LHCN-M2 (cell line): ENCODE data around the gene ORC6. TPM values are rescaled to one million over a fixed set of nuclear protein-coding genes. Genes with fewer than 3 reads are reported as not detected.

Source experiments
- DNase-seq: peaks from one replicate; pipeline ENCODE4 v3.0.0-alpha.2; 2012; ENCODE audit warnings: low read depth
- total RNA-seq: library from RNA; depleted of rRNA; stranded (reverse); fragments of >200 nt; gene quantifications from 2 replicates; pipeline ENCODE4 v1.2.3, GENCODE V29; 2014; rRNA removed

The ORC6 gene
- total RNA-seq, 1 experiment from 2014 or later, result 42.4 TPM

- DNase-seq, result no peak
These were observed 42.5 kb downstream of the ORC6 start for GRCh38 chr16:46731691-46732555.

- DNase-seq, result no peak
These were observed 43.1 kb downstream of the ORC6 start for GRCh38 chr16:46732561-46732960.

DNA sequence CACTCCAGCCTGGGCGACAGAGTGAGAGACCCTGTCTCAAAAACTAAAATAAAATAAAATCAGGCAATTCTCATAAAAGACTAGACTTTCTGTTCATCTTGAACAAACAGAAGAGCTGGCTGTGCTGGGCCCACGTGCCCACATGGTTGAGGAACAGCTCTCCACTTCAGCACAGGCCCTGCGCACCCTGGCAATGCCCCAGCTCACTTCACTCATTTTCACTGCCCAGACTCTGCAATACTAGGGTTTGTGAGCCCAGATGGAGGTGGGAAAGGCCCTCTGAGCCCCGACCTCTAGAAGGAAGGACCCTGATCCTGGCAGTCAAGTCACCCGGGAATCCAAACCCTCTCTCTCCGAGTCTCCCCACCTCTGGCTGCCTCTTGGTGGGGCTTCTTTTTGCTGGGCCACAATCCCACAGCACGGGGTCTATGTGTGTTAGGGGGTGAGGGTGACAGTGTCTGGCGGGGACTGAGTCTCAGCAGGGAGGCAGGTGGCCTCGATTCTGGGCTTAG lies 43.9 kb downstream of the ORC6 start:
- DNase-seq, result no peak

DNA sequence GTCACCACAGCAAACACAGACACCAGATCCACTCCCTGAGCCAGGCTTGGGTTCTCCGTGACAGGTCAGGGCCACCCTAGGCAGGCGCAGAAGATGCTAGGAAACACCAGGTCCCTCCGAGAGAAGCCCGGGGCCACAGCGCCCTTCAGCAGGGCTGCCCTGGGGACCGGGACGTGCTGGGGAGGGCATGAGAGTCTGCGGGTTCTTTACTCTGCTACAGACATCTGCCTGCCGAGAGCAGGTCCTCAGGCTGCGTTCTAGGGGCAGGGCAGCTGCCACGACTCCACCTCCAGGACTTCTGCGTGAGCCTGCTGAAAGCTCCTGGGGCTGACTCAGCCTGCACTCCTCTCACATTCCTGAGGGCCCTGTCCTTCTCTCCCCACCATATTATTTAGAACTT lies 47.2 kb downstream of the ORC6 start:
- no peak for DNase-seq

- DNase-seq, result no peak
These were observed 48.3 kb downstream of the ORC6 start for GRCh38 chr16:46737621-46738214.

DNA sequence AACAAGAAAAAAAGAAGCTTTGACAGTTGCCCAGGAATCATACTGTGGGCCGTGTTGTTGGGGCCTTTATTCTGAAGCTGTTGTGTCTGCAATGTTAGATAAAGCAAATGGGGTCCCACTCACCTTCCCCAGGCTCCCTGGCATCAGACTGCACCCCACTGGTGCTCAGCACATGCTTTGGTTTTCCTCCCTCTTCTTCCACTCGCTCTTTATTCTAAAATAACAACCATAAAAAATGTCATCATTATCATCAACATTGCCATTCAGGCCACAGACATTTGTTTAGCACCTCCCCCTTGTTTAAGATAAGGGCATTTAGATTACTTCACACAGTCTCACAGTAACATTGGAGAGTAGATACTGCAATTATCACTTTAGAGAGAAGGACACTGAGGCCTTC lies 50.5 kb downstream of the ORC6 start:
- no peak for DNase-seq

GRCh38 chr16:46743232-46743719 lies 53.8 kb downstream of the ORC6 start:
- DNase-seq, result peak; percentile 45

GRCh38 chr16:46745617-46746016 lies 56.2 kb downstream of the ORC6 start:
- DNase-seq, result no peak

DNA sequence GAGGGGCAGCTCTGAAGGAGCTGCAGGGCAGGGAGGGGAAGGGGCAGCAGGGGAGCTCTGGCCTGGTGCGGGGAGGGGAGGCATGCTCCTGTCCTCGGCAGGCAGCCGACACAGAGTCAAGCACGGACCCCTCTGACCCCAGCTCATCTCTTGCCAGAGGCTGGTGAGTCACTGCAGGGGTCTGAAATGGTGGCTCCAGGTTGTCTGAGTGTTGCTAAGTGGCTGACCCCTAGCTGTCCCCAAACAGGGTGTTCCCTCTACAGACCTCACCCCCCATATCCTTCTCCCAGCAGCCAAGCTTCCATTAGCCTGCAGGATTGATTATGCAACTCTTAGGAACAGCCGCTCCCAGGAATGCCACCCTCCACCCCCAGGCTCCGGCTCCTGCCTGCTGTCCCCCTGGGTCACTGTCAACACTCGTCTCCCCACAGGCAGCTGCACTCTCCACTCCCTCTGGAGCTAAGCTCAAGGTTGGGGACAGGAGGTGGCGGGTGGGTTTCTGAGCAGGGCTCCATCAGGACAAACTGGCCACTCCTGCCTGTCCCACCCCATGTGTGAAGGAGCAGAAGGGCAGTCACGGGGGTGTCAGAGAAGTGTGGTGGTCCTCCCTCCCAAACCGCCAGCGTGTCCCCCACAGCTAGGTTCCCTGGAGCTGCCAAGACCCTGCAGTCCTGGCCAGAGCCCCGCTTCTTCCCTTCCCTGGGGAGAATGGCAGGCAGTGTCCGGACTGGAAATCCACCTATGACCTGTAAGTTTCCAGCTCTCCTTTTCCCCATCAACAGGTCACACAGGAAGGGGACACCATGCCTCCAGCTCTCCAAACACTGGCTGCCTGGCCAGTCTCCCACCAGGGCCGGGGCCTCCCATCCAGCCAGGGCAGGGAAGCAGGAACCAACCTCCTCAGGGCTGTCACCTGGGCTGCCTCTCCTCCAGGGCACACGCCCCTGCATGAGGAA lies 57.6 kb downstream of the ORC6 start:
- peak; percentile 11 for DNase-seq

Other genes with a start within 250 kb of the ORC6 start
- gene SHCBP1, start 68.3 kb upstream of the ORC6 start, total RNA-seq, result 59.4 and 67.0 TPM in 2 replicates
- gene VPS35, start 481 bp upstream of the ORC6 start, total RNA-seq, result 158 and 170 TPM in 2 replicates
- gene MYLK3, start 58.7 kb downstream of the ORC6 start, total RNA-seq, result 0.06 TPM in 1 of 2 replicates, not detected in the other
- gene C16orf87, start 141.5 kb downstream of the ORC6 start, total RNA-seq, result 9.5 and 12.0 TPM in 2 replicates
- 16.0 and 20.1 TPM in 2 replicates for gene GPT2, start 194.7 kb downstream of the ORC6 start, total RNA-seq